OCI-LY7 (cell line): ENCODE measurements around the gene MYO1B.

Experiments
- EZH2phosphoT487 ChIP-seq: fragments of 200-600 bp; sonication (generic); IDR thresholded peaks from 2 replicates; pipeline ENCODE4 v1.6.1; 2018; ENCODE audit warnings: low read depth, borderline replicate concordance, mild to moderate bottlenecking, mixed run types, antibody characterized with exemption, low read length, moderate library complexity, mixed read lengths
- TF ChIP-seq, protein P1 (sequence below): fragments of 200-600 bp; sonication (generic); conservative IDR thresholded peaks from 2 replicates; pipeline ENCODE4 v1.5.1; 2014; ENCODE audit warnings: mild to moderate bottlenecking, antibody characterized with exemption, low read length, moderate library complexity, mixed read lengths

DNA sequence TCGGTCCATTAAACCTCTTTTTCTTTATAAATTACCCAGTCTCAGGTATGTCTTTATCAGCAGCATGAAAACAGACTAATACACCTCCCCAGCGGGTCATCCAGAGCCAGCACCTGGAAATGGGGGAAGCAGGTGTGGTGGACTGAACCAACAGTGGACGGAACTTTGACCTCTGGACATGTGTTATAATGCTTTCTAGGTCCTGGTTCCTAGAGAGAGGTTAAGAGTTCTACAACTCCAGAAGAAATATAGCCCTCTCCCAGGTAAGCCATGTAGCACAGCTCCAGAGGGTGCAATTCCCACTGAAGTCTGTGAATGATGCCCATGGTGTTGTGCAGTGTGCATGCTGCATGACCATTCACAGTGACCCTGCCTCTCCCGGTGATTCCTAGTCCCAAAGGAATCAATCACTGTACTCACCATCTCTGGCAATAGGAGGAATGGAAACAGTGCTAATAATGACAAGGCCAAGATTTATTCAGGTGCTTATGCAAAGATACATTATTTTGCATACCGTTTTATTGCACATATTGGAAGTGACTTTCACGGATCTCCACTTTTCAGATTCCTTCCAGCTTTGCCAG lies 45.2 kb upstream of the MYO1B start:
- no peak for TF ChIP-seq EZH2phosphoT487
- TF ChIP-seq, protein P1, sequence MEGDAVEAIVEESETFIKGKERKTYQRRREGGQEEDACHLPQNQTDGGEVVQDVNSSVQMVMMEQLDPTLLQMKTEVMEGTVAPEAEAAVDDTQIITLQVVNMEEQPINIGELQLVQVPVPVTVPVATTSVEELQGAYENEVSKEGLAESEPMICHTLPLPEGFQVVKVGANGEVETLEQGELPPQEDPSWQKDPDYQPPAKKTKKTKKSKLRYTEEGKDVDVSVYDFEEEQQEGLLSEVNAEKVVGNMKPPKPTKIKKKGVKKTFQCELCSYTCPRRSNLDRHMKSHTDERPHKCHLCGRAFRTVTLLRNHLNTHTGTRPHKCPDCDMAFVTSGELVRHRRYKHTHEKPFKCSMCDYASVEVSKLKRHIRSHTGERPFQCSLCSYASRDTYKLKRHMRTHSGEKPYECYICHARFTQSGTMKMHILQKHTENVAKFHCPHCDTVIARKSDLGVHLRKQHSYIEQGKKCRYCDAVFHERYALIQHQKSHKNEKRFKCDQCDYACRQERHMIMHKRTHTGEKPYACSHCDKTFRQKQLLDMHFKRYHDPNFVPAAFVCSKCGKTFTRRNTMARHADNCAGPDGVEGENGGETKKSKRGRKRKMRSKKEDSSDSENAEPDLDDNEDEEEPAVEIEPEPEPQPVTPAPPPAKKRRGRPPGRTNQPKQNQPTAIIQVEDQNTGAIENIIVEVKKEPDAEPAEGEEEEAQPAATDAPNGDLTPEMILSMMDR, result no peak
